VCaP (cell line): Measurements from ENCODE around the gene GPD1.

ENCODE experiments used
- H3K27ac ChIP-seq: fragments of 450-650 bp; 2 replicates; pipeline ENCODE4 v1.5.1; 2017
- TF ChIP-seq, protein P1 (sequence below): fragments of 450-650 bp; conservative IDR thresholded peaks from 2 replicates; pipeline ENCODE4 v1.5.1; 2017; ENCODE audit warnings: mild to moderate bottlenecking, moderate library complexity

GPD1 gene

DNA sequence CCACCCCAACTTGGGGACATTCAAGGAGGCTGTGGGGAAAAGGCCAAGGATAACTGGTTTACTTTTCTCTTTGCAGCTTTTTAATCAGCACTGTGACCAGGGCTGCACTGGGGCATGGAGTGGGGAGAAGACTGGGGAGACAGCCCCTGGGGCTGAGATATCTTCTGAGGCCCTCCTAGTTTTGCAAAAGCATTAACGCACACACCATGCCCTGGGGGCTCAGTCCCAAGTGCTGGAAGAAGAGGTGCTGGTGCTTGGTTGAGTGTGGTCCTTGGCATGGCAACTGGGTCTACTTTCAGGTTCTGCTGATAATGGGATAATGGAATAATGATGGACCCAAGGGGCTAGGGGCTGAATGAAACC lies 28.0 kb upstream of the GPD1 start:
- TF ChIP-seq, protein P1, sequence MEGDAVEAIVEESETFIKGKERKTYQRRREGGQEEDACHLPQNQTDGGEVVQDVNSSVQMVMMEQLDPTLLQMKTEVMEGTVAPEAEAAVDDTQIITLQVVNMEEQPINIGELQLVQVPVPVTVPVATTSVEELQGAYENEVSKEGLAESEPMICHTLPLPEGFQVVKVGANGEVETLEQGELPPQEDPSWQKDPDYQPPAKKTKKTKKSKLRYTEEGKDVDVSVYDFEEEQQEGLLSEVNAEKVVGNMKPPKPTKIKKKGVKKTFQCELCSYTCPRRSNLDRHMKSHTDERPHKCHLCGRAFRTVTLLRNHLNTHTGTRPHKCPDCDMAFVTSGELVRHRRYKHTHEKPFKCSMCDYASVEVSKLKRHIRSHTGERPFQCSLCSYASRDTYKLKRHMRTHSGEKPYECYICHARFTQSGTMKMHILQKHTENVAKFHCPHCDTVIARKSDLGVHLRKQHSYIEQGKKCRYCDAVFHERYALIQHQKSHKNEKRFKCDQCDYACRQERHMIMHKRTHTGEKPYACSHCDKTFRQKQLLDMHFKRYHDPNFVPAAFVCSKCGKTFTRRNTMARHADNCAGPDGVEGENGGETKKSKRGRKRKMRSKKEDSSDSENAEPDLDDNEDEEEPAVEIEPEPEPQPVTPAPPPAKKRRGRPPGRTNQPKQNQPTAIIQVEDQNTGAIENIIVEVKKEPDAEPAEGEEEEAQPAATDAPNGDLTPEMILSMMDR: no peak
- H3K27ac ChIP-seq: peak overlapping the region; percentile 43

DNA sequence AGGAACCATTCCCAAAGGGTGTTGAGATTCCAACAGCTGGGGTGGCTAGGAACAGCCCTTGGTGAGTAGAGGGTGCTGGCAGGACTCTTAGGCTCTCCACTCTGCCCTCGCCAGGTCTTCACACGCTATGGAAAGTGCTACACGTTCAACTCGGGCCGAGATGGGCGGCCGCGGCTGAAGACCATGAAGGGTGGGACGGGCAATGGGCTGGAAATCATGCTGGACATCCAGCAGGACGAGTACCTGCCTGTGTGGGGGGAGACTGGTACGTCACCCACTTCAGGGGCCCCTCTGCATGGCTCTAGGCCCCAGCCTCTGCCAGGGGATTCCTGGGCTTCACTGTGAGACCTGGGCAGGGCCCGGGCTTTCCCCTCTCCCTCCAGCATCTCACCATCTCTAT lies 26.7 kb upstream of the GPD1 start:
- H3K27ac ChIP-seq: no peak overlapping the region
- TF ChIP-seq, protein P1: no peak

DNA sequence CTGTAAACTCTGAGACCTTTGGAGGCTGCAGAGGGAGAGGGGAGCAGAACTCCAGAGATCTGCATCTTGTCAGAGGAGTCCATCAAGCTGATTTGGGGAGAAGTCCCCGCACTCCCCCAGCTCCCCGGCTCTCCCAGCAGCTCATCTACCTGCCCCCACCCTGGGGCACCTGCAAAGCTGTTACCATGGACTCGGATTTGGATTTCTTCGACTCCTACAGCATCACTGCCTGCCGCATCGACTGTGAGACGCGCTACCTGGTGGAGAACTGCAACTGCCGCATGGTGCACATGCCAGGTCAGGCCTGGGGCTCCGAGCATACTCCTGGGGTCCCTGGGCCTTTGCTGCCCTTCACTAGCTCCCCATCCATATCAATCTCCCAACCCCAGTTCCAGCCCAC lies 25.5 kb upstream of the GPD1 start:
- no peak overlapping the region for H3K27ac ChIP-seq
- TF ChIP-seq, protein P1: no peak

DNA sequence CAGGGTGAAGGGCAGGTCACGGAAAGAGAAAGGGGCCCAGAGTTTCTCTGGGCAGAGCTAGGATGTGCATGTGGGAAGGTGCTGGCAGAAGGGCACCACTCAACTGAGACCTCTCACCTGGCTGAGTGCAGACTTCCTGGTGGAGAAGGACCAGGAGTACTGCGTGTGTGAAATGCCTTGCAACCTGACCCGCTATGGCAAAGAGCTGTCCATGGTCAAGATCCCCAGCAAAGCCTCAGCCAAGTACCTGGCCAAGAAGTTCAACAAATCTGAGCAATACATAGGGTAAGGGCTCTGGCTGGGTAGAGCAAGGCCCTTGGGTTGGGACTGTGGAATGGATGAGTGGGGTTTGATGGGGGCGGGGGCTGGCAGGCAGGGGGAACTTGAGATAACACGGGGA lies 24.0 kb upstream of the GPD1 start:
- TF ChIP-seq, protein P1: no peak
- no peak overlapping the region for H3K27ac ChIP-seq

DNA sequence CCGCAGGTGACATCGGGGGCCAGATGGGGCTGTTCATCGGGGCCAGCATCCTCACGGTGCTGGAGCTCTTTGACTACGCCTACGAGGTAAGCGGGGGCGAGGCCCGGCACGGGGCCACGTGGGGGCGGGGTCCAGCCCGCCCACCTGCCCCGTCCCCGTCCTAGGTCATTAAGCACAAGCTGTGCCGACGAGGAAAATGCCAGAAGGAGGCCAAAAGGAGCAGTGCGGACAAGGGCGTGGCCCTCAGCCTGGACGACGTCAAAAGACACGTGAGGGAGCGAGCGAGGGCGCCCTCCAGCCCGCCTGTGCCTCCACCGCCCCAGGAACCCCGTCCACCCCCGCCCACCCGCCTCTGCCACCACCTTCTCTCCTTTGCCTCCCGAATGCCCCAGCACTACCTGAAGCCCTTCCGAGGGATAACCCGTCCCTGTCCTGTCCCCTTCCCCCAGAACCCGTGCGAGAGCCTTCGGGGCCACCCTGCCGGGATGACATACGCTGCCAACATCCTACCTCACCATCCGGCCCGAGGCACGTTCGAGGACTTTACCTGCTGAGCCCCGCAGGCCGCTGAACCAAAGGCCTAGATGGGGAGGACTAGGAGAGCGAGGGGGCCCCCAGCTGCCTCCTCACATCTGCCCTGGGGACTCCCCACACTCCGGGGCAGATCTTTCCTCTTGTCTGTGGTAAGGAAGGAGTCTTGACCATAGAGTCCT lies 22.6 kb upstream of the GPD1 start:
- TF ChIP-seq, protein P1: no peak
- no peak overlapping the region for H3K27ac ChIP-seq

DNA sequence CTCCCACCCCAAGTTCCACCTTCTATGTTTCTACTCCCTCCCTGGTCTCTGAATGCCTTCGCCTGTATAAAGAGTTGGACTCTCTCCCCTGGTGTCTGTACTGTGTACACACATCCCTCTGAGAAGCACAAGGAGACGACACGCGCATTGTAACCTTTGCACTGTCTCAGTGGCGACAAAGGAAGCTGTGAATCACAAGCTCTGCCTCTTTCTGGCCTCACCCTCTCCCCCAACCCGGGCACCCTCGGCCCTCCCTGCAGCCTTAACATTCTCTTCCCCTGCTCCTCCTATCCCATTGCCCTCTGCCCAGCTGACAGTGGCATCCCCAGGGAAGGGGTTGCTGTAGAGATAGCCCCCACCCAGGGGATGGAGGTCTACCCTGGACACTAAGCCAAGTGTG lies 21.2 kb upstream of the GPD1 start:
- TF ChIP-seq, protein P1: no peak
- no peak overlapping the region for H3K27ac ChIP-seq

DNA sequence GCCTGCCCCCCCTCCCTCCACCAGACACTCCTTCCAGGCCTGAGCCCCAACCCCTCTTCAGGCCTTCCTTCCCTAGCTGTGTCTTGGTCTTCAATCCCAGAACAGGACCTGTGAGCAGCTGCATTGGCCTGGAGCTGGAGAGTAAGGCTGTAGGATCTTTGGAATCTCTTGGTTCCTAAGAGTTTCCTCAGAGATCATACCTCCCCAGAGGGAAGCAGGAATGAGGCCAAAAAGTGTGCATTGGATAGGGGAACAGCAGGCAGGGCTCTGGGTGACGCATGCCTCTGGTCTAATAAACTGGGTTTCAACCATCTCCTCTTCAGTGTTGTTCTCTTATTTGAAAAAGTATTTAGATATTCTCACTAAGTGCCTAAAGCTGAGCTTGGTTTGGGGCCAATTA lies 20.5 kb upstream of the GPD1 start:
- TF ChIP-seq, protein P1: no peak
- peak overlapping the region; percentile 97 for H3K27ac ChIP-seq

DNA sequence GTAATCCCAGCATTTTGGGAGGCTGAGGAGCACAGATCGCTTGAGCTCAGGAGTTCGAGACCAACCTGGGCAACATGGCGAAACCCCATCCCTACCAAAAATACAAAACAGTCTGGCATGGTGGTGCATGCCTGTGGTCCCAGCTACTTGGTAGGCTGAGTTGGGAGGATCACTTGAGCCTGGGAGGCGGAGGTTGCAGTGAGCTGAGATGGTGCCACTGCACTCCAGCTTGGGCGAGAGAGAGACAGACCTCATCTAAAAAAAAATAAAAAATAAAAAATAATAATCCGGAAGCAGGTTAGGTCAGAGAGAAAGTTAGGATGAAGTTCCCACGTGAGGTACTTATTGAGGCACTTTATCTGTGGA lies 19.4 kb upstream of the GPD1 start:
- H3K27ac ChIP-seq: peak overlapping the region; percentile 97
